H1 (cell line): ENCODE measurements around the gene MPV17L. TPM values are rescaled to one million over a fixed set of nuclear protein-coding genes. Genes with fewer than 3 reads are reported as not detected.

Experiments
- CTCF ChIA-PET: fragments of 300-600 bp; sonication (Branson Sonifier 250); formaldehyde crosslinking; loops from one replicate; lab custom pipeline; 2021; ENCODE audit not compliant: partially characterized antibody; lab: Charles Lee
- POLR2A ChIA-PET: fragments of 300-600 bp; sonication (Branson Sonifier 250); formaldehyde crosslinking; loops from one replicate; lab custom pipeline; 2021; ENCODE audit warnings: inconsistent platforms; ENCODE audit not compliant: partially characterized antibody; lab: Charles Lee
- DNase-seq, 2 experiments: peaks; one replicate each; pipeline versions ENCODE4 v3.0.0 to v3.0.0-alpha.2; 2010 to 2022; ENCODE audit warnings: low spot score in 2 of 2, low read depth in 1 of 2, mixed read lengths in 1 of 2
- FAIRE-seq: peaks from 2 replicates; lab custom pipeline; 2011; peaks lifted over from hg19 to GRCh38; lab: Jason Lieb, UNC
- H2AFZ ChIP-seq: 2 replicates; pipeline ENCODE4 v1.8.1; 2012; ENCODE audit warnings: low read length, inconsistent platforms
- H2AK5ac ChIP-seq: 2 replicates; pipeline ENCODE4 v1.6.1; 2013; ENCODE audit warnings: low read depth, low read length
- H2BK120ac ChIP-seq: replicated peaks from 2 replicates; pipeline ENCODE3; 2013; ENCODE audit warnings: low read depth, low read length, inconsistent platforms
- H2BK12ac ChIP-seq: 2 replicates; pipeline ENCODE4 v1.6.1; 2013; ENCODE audit warnings: low read depth, low read length
- H2BK15ac ChIP-seq: 2 replicates; pipeline ENCODE4 v1.6.1; 2013; ENCODE audit warnings: low read length
- H2BK20ac ChIP-seq: 2 replicates; pipeline ENCODE4 v1.6.1; 2013; ENCODE audit warnings: low read length
- H2BK5ac ChIP-seq: 2 replicates; pipeline ENCODE4 v1.6.1; 2013; ENCODE audit warnings: low read depth, low read length
- H3K14ac ChIP-seq: 2 replicates; pipeline ENCODE4 v1.6.1; 2013; ENCODE audit warnings: inconsistent platforms; ENCODE audit not compliant: insufficient read length
- H3K18ac ChIP-seq: 2 replicates; pipeline ENCODE4 v1.6.1; 2013; ENCODE audit warnings: low read length; ENCODE audit errors: extremely low read depth
- H3K23ac ChIP-seq: 2 replicates; pipeline ENCODE4 v1.6.1; 2013; ENCODE audit warnings: inconsistent platforms; ENCODE audit not compliant: insufficient read length
- H3K23me2 ChIP-seq: 2 replicates; pipeline ENCODE4 v1.6.1; 2013; ENCODE audit warnings: low read depth, low read length
- H3K27ac ChIP-seq: 2 replicates; pipeline ENCODE4 v1.6.1; 2011; ENCODE audit warnings: low read depth, low read length, inconsistent platforms
- H3K27me3 ChIP-seq, 4 experiments: replicated peaks in 1 of 4; 1 replicate in 1 of 4; 2 replicates in 3 of 4; pipeline versions ENCODE4 v1.6.1 to v1.8.1; 2011 to 2013; ENCODE audit warnings: low read length in 3 of 4, mild to moderate bottlenecking in 3 of 4, inconsistent platforms in 2 of 4, mixed read lengths in 2 of 4, moderate library complexity in 1 of 4; ENCODE audit not compliant: control insufficient read depth in 3 of 4, insufficient read depth in 3 of 4; ENCODE audit errors: extremely low read depth in 1 of 4
- H3K36me3 ChIP-seq, 4 experiments: 2 replicates each; pipeline versions ENCODE4 v1.6.1 to v1.8.1; 2011 to 2013; ENCODE audit warnings: mild to moderate bottlenecking in 4 of 4, low read length in 3 of 4, moderate library complexity in 2 of 4, control low read depth in 1 of 4, inconsistent platforms in 1 of 4; ENCODE audit not compliant: insufficient read depth in 4 of 4, control insufficient read depth in 2 of 4
- H3K4ac ChIP-seq: replicated peaks from 2 replicates; pipeline ENCODE3; 2013; ENCODE audit warnings: low read length, low read depth, mixed read lengths, inconsistent platforms; ENCODE audit not compliant: insufficient read length
- H3K4me1 ChIP-seq, 4 experiments: replicated peaks in 1 of 4; 1 replicate in 1 of 4; 2 replicates in 3 of 4; pipeline versions ENCODE4 v1.6.1 to v1.8.1; 2011 to 2013; ENCODE audit warnings: low read length in 3 of 4, inconsistent platforms in 2 of 4, mixed read lengths in 1 of 4; ENCODE audit not compliant: insufficient read depth in 4 of 4, control insufficient read depth in 3 of 4
- H3K4me2 ChIP-seq, 2 experiments: 2 replicates each; pipeline versions ENCODE4 v1.6.1 to v1.8.1; 2011 to 2013; ENCODE audit warnings: low read depth in 2 of 2, low read length in 2 of 2, control low read depth in 1 of 2, inconsistent platforms in 1 of 2, mild to moderate bottlenecking in 1 of 2; ENCODE audit not compliant: insufficient read depth in 1 of 2
- H3K4me3 ChIP-seq, 4 experiments: fragments of 200-600, 300-600 bp in 1 of 4; sonication (generic), shearing (Covaris generic), sonication (Bioruptor Twin) in 1 of 4; 2 replicates each; pipeline versions ENCODE4 v1.5.1 to v1.8.1; 2011 to 2016; ENCODE audit warnings: low read length in 4 of 4, low read depth in 3 of 4, control low read depth in 2 of 4, inconsistent platforms in 2 of 4, mild to moderate bottlenecking in 2 of 4, mixed read lengths in 1 of 4, moderate library complexity in 1 of 4; ENCODE audit not compliant: insufficient read depth in 2 of 4; ENCODE audit errors: extremely low read depth in 1 of 4
- H3K56ac ChIP-seq: replicated peaks from 2 replicates; pipeline ENCODE3; 2013; ENCODE audit warnings: low read depth, mild to moderate bottlenecking, mixed read lengths, low read length, inconsistent platforms; ENCODE audit not compliant: insufficient read length
- H3K79me1 ChIP-seq: 2 replicates; pipeline ENCODE4 v1.6.1; 2013; ENCODE audit warnings: low read depth, low read length, control low read depth
- H3K79me2 ChIP-seq, 2 experiments: 2 replicates each; pipeline versions ENCODE4 v1.6.1 to v1.8.1; 2012 to 2013; ENCODE audit warnings: low read length in 2 of 2, mild to moderate bottlenecking in 2 of 2, inconsistent platforms in 1 of 2; ENCODE audit not compliant: insufficient read depth in 2 of 2, control insufficient read depth in 1 of 2
- H3K9ac ChIP-seq, 4 experiments: replicated peaks in 1 of 4; 1 replicate in 1 of 4; 2 replicates in 3 of 4; pipeline versions ENCODE4 v1.6.1 to v1.8.1; 2011 to 2013; ENCODE audit warnings: low read depth in 3 of 4, low read length in 3 of 4, control low read depth in 2 of 4, mild to moderate bottlenecking in 2 of 4, moderate library complexity in 2 of 4, inconsistent platforms in 1 of 4; ENCODE audit errors: extremely low read depth in 1 of 4
- H3K9me3 ChIP-seq, 2 experiments: 2 replicates each; pipeline versions ENCODE4 v1.6.1 to v1.8.1; 2012 to 2013; ENCODE audit warnings: mild to moderate bottlenecking in 2 of 2, moderate library complexity in 2 of 2, control low read depth in 1 of 2, inconsistent platforms in 1 of 2, low read depth in 1 of 2, low read length in 1 of 2, mixed read lengths in 1 of 2; ENCODE audit not compliant: insufficient read depth in 2 of 2
- H4K20me1 ChIP-seq, 2 experiments: replicated peaks in 1 of 2; 2 replicates each; pipeline versions ENCODE3 to v1.8.1; 2011 to 2013; ENCODE audit warnings: inconsistent platforms in 2 of 2, low read length in 2 of 2, mild to moderate bottlenecking in 1 of 2; ENCODE audit not compliant: insufficient read depth in 2 of 2, control insufficient read depth in 1 of 2
- H4K5ac ChIP-seq: 2 replicates; pipeline ENCODE4 v1.6.1; 2013; ENCODE audit warnings: low read length, low read depth, mixed read lengths, inconsistent platforms; ENCODE audit not compliant: insufficient read length
- H4K8ac ChIP-seq: 2 replicates; pipeline ENCODE4 v1.8.0; 2013; ENCODE audit warnings: mild to moderate bottlenecking, moderate library complexity, low read length, inconsistent platforms; ENCODE audit not compliant: insufficient read depth; ENCODE audit errors: extremely low read depth
- H4K91ac ChIP-seq: replicated peaks from 2 replicates; pipeline ENCODE3; 2013; ENCODE audit warnings: low read length, mixed read lengths, inconsistent platforms; ENCODE audit not compliant: insufficient read length
- ATF2 ChIP-seq: IDR thresholded peaks from 2 replicates; pipeline ENCODE4 v1.6.1; 2012; ENCODE audit warnings: low read length, inconsistent platforms
- BACH1 ChIP-seq: IDR thresholded peaks from 2 replicates; pipeline ENCODE4 v1.6.1; 2012; ENCODE audit warnings: low read length, improper control_type of control experiment
- CHD2 ChIP-seq: IDR thresholded peaks from 2 replicates; pipeline ENCODE4 v1.6.1; 2012; ENCODE audit warnings: low read length, improper control_type of control experiment
- GABPA ChIP-seq: IDR thresholded peaks from 2 replicates; pipeline ENCODE4 v1.6.1; 2011; ENCODE audit warnings: mild to moderate bottlenecking, low read length, moderate library complexity, borderline replicate concordance; ENCODE audit not compliant: insufficient read depth
- HDAC2 ChIP-seq, 2 experiments: fragments of 300-600 bp in 1 of 2; sonication (generic) in 1 of 2; IDR thresholded peaks; 2 replicates each; pipeline ENCODE4 v1.6.1; 2011 to 2012; ENCODE audit warnings: low read depth in 2 of 2, low read length in 2 of 2, mild to moderate bottlenecking in 2 of 2, moderate library complexity in 2 of 2, borderline replicate concordance in 1 of 2, inconsistent platforms in 1 of 2
- KDM1A ChIP-seq: fragments of 200-600, 300-600 bp; sonication (generic); IDR thresholded peaks from 2 replicates; pipeline ENCODE4 v1.7.1; 2016; ENCODE audit warnings: mild to moderate bottlenecking, low read length, borderline replicate concordance
- MAX ChIP-seq: IDR thresholded peaks from 2 replicates; pipeline ENCODE4 v1.6.1; 2012; ENCODE audit warnings: inconsistent platforms
- NRF1 ChIP-seq: IDR thresholded peaks from 2 replicates; pipeline ENCODE4 v1.6.1; 2011; ENCODE audit warnings: mild to moderate bottlenecking, low read depth, low read length, improper control_type of control experiment
- PHF8 ChIP-seq: fragments of 200-600 bp; sonication (generic); conservative IDR thresholded peaks from 2 replicates; pipeline ENCODE4 v1.7.1; 2012; ENCODE audit warnings: low read depth, mild to moderate bottlenecking, inconsistent platforms, low read length, moderate library complexity
- POLR2A ChIP-seq, 2 experiments: IDR thresholded peaks; 1 replicate in 1 of 2; 2 replicates in 1 of 2; pipeline ENCODE4 v1.6.1; 2011; ENCODE audit warnings: low read depth in 2 of 2, low read length in 2 of 2, mild to moderate bottlenecking in 2 of 2; ENCODE audit errors: control extremely low read depth in 1 of 2
- WGBS, 2 experiments: shearing (Covaris generic) in 1 of 2; methylation state at CpG; one replicate each; pipeline versions ENCODE4 v1.1.6 to v1.1.7; 2013 to 2015; ENCODE audit warnings: low lambda C conversion rate in 2 of 2, mixed read lengths in 2 of 2, inconsistent platforms in 1 of 2, low coverage in 1 of 2, missing lambda C conversion rate in 1 of 2; ENCODE audit not compliant: insufficient replicate concordance in 2 of 2, insufficient coverage in 1 of 2, insufficient read length in 1 of 2; ENCODE audit errors: extremely low coverage in 1 of 2, missing lambda C conversion rate in 1 of 2; 5-methylcytosine and 5-hydroxymethylcytosine counted together
- polyA plus RNA-seq, 7 experiments: library from polyadenylated mRNA; depleted of rRNA in 3 of 7; stranded (reverse) in 5 of 7; unstranded in 2 of 7; fragments of >200 nt in 5 of 7; fragments of 200-250 nt in 2 of 7; gene quantifications; 1 replicate in 5 of 7; 2 replicates in 1 of 7; 4 replicates in 1 of 7; pipeline versions ENCODE4 v1.2.1 to v1.2.3, GENCODE V29; 2011 to 2013; ENCODE audit warnings: missing spikeins in 2 of 7, mixed read lengths in 2 of 7
- total RNA-seq: library from RNA; stranded (reverse); fragmentation: NEBNext Ultra II Directional; extraction: Animal tissue kit (Norgen Biotek cat#: 25700); gene quantifications from 2 replicates; pipeline ENCODE4 v1.2.1, GENCODE V29; 2021

Gene MPV17L
- total and polyA plus RNA-seq, 2 of the 8 experiments (the other 6 are each of a cell fraction or from before 2014, with no cell fraction given), result 6.7 to 8.2 TPM

GRCh38 chr16:15450624-15451023 is 55.1 kb downstream of the MPV17L start:
- H3K18ac ChIP-seq, result no peak overlapping the region
- no peak overlapping the region for H4K8ac ChIP-seq
- peaks cover 2% of the 10 kb centered on the region; the same call in 1 of the 2 replicates for H3K79me1 ChIP-seq
- no peaks in the 10 kb centered on the region for H3K9me3 ChIP-seq
- ChIA-PET POLR2A (interaction anchor here (1.5 kb wide), 1 partner anchor 13 kb away, joined by 3 read pairs; no protein-coding TSS in a partner anchor), CTCF (no interaction called here)
- FAIRE-seq (no peak), DNase-seq (no peak)
- H3K9ac ChIP-seq, result no peak overlapping the region
- H4K5ac ChIP-seq, result no peak overlapping the region
- no peaks in the 10 kb centered on the region for H3K4me1 ChIP-seq
- no peak overlapping the region for H4K91ac ChIP-seq
- no peak overlapping the region for H2BK5ac ChIP-seq
- H3K4ac ChIP-seq, result no peak overlapping the region
- no peaks in the 10 kb centered on the region for H3K27me3 ChIP-seq
- H3K14ac ChIP-seq, result no peak overlapping the region
- no peak overlapping the region for H2BK20ac ChIP-seq
- TF ChIP-seq CHD2, result no peak
- no peak for TF ChIP-seq PHF8
- no peak for TF ChIP-seq NRF1
- TF ChIP-seq BACH1, result no peak
- TF ChIP-seq KDM1A, result no peak
- no peak for TF ChIP-seq GABPA
- TF ChIP-seq MAX, result no peak
- no peak for TF ChIP-seq ATF2
- no peak for TF ChIP-seq POLR2A (IDR thresholded peaks at IDR 0.05; ENCODE audit: control extremely low read depth in 1 of 2, low read depth in 2 of 2, low read length in 2 of 2)
- TF ChIP-seq HDAC2 (IDR thresholded peaks at IDR 0.05; ENCODE audit: borderline replicate concordance in 1 of 2, low read depth in 2 of 2, low read length in 2 of 2), result no peak
- no peak overlapping the region for H3K27ac ChIP-seq
- H3K79me2 ChIP-seq, result no peaks in the 10 kb centered on the region
- no peak overlapping the region for H2AK5ac ChIP-seq
- no peak overlapping the region for H3K4me3 ChIP-seq
- H3K4me2 ChIP-seq, result no peak overlapping the region
- WGBS, 2 experiments, result 87% methylated on average over 6 of the region's 6 CpGs; no CpG with 5 or more reads in 1 of the 2 experiments
- H3K36me3 ChIP-seq, result no peaks in the 10 kb centered on the region
- H3K56ac ChIP-seq, result no peak overlapping the region
- H3K23me2 ChIP-seq, result no peaks in the 10 kb centered on the region
- H2BK15ac ChIP-seq, result no peak overlapping the region
- no peak overlapping the region for H2BK12ac ChIP-seq
- H4K20me1 ChIP-seq, result no peaks in the 10 kb centered on the region
- no peak overlapping the region for H3K23ac ChIP-seq
- H2AFZ ChIP-seq, result no peak overlapping the region
- no peak overlapping the region for H2BK120ac ChIP-seq
